Measurements from ENCODE around the gene IVD.

IVD gene

GRCh38 chr15:40414816-40415215 is 9.2 kb downstream of the IVD start:
- DNase-seq (ENCODE audit: low spot score) = no peak

GRCh38 chr15:40415226-40415625 is 9.6 kb downstream of the IVD start:
- DNase-seq (ENCODE audit: low spot score) = no peak

DNA sequence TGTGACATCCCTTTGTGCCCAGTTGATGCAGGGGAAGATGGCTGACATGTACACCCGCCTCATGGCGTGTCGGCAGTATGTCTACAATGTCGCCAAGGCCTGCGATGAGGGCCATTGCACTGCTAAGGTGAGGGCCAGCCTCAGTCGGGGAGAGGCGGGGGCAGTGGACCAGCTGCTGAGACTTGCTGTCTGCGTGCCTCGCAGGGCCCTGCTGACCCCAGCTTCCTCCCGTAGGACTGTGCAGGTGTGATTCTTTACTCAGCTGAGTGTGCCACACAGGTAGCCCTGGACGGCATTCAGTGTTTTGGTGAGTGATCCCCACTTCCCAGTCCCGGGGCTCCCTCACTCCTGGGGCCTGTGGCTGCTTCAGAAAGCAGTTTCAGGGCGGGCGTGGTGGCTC is 10.5 kb downstream of the IVD start:
- no peak for DNase-seq (ENCODE audit: low spot score)

GRCh38 chr15:40418126-40418525 is 12.5 kb downstream of the IVD start:
- DNase-seq (ENCODE audit: low spot score) = no peak

DNA sequence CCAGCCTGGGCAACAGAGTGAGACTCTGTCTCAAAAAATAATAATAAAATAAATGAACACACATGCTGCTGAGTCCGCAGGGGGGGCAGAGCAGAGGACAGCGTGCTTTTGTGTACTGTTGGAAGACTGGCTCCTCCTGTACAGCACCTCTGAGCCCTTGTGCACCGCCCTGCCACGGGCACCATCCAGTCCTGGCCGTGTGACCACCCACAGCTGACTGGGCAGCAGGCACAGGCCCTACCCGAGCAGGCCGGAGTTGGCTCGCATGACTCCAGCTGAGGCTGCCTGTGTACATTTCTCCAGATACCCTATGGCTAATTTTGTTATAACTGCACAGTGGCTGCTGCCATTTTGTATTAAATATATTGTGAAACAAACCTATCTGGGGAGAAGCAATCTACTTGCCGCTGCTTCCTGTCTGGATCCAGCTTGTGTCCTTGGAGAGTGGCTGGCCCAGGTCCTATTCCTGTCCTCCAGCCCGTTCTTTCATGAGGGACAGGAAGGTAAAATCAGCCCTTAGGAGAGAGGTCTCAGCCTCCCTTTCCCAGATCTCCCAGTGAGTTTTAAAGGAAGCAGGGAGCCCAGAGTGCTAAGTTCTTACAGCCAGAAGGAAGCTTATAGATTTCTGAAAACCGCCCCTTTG is 14.6 kb downstream of the IVD start:
- DNase-seq (ENCODE audit: low spot score) = no peak

GRCh38 chr15:40420793-40421192 is 15.2 kb downstream of the IVD start:
- DNase-seq (ENCODE audit: low spot score) = no peak

DNA sequence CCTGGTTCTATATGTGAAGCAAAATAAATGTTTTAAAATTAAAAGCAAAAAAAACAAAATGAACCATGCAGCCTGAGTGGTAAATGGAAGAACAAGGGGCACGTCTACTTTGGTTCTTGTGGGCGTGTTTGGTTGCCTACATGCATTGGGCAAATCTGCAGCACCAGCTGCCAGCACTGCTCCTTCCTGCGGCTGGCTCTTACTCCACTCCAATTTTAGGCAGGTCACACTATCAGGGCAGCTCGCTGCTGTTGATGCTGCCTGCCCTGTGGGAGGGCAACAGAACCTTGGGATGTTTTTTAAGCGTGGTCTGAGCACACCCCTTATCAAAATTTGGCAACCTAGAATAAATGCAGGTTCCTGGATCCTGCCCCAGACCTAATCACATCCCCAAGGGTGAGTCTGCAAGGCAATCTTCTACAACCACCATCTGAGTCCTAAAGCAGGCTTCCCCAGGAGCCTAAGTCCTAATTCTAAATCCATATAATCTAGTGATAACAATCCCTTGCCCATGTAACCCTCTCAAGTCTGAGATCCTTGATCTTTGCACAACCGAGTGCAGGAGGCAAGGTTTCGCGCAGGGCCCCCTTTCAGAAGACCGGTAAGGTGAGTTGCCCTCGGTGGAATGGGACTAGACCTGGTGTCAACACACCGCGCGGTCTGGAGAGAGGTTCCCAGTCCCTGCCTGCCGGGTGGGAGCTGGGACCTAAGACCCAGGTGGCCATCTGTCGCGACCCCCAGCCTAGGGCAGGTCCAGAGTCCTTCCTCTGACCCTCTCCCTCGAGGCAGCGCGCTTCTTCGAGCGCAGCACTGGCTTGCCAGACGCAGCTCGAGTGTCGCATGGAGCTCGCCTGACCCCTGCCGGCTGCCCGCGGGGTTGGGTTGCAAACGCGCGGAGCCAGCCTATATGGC is 15.9 kb downstream of the IVD start:
- peak; percentile 88 for DNase-seq (ENCODE audit: low spot score)

GRCh38 chr15:40424483-40425115 is 19.0 kb downstream of the IVD start:
- no peak for DNase-seq (ENCODE audit: low spot score)

GRCh38 chr15:40425681-40426080 is 20.1 kb downstream of the IVD start:
- no peak for DNase-seq (ENCODE audit: low spot score)

GRCh38 chr15:40427188-40427587 is 21.6 kb downstream of the IVD start:
- DNase-seq (ENCODE audit: low spot score) = no peak

DNA sequence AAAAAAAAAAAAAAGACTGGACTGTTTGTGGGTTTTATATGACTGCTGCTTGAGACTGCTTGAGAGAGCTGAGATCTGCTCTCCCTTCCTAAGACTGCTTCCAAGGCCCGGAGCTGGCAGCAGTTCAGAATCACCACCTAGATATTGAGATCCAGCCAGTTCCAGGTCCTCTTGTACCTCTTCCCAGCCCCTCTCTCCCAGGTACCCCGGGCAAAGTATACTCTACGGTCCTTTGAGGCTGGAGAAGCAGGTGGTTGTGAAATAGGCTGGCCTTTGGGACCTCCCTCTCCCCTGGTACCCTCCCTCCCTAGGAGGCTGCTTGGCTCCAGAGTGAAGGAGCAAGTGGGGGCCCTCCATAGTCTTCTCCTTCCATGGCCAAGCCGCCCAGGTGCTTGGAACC is 22.6 kb downstream of the IVD start:
- DNase-seq (ENCODE audit: low spot score) = no peak

DNA sequence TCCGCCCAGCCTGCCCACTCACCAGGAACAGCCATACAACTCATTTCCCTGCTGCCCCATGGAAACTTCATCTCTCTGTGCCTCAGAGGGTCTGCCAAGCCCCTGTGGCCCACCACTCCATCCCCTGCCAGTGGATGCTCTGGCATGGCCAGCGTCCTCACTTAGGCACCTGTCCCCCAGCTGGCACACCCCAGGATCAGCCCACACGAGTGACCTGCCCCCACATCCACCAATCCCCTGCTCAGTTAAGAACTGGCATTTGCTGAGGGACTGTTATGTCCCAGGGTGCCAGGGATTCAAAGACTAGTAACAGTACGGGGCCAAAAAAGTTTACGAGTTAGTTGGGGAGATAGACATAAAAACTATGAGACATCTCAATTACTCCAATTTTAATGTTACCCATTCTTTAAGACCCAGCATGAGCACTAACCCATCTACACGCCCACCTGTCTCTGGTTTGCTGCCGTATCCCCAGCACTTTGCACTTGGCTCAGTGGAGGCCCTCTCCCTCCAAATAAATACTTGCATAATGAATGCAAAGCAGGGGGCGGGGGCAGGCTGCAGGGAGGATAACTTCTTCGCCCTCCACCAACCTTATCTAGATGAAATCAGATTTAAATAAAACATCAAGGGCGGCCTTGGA is 23.6 kb downstream of the IVD start:
- DNase-seq (ENCODE audit: low spot score) = no peak

DNA sequence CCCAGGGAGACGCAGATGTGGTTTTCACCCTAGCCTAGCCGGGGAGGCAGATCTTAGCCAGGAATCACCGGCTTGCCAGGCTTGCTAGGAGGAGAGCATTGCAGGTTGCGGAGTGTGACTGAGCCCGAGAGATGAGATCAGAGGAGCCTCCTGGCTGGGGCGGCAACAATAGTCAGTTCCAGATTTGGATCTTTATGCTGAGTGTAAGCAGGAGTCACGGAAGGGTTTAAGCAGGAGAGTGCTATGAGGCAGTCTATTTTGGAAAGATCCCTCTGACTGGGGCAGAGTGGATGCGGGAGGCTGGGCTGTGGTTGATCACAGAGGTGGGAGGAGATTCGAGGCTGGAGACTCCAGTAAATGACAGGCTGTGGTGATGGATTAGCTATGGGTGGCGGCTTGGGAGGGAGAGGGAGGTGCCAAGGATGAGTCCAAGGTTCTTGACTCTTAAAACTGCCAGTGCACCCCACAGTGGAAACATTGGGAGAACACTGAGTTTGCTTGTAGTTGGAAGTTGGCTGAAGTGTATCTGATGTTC is 24.7 kb downstream of the IVD start:
- peak; percentile 53 for DNase-seq (ENCODE audit: low spot score)

- no peak for DNase-seq (ENCODE audit: low spot score)
Observed at GRCh38 chr15:40435023-40435709, 29.6 kb downstream of the IVD start.

DNA sequence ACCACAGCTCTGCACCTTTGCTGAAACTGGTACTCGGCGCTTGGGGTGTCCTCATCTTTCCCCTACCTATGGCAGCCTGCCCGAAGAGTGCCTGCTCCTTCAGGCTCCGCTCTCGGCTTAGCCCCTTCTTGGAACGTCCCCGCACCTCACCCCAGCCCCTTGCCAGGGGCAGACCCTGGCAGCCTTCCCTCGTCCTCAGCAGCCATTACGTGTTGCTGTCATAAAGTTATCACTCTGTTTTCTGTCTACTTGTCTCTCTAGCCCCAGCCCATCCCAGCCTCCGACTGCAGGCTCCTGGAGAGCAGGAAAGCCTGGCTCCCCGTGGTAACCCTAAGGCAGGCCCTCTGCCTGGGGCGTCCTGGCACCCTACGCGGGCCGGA is 30.1 kb downstream of the IVD start:
- no peak for DNase-seq (ENCODE audit: low spot score)

DNA sequence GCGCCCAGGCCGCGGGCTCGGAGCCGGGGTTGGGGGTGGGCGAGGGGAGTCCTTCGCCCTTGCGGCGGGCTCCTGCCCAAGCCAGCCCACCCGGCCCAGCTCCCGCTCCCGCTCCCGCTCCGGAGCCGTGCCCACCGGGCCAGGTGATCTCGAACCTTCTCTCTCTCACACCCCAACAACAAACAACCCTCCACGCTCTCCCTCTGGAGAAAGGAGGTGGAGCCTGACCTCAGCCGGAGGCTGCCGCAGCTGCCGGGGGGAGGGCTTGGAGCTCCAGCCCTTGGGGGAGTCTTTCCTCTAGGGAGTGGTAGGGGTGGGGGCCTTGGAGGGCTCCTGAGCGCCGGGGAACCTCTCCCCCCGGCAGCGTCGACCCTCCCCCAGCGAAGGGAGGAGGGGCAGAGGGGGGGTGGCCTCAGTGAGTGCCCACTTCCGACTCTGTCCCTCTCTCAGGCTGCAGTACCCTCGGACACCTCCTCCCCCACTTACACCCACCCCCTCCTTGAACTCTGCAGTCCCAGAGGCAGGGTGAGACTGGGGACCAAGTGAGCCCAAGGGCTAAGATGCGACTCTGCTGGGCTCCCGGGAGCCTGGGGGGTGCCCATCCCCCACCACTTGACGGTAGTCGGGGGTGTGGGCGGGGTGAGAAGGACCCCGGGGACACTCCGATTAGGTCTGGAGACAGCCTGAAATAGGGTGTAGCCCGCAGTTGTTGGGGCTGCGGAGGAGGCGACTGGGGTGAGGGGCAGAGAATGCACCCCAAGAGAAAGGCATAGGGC is 30.7 kb downstream of the IVD start:
- DNase-seq (ENCODE audit: low spot score) = peak; percentile 61

GRCh38 chr15:40436892-40437751 is 31.5 kb downstream of the IVD start:
- no peak for DNase-seq (ENCODE audit: low spot score)

- DNase-seq (ENCODE audit: low spot score) = no peak
Observed at GRCh38 chr15:40437752-40438687, 32.4 kb downstream of the IVD start.

DNA sequence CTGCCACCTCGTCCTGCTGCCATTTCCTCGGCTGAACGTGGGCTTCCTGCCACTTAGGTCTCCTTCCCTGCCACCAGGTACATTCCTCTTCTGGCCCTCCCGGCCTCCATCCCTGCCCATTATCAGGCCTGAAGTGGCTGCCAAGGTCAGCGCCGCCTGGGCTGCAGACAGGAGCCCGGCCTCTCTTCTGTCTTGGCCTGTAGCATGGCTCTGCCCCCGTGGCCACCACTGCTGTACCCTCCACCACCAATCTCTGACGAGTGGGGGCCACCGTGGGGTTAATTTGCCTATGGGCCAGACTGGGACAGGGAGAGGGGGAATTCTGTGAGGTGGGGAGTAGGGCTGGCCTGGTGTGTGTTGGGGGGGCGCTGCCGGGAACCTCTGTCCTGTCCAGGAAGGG is 33.1 kb downstream of the IVD start:
- no peak for DNase-seq (ENCODE audit: low spot score)

Data from AG08396 (cell line).